GM10266 (cell line): ENCODE measurements around the gene MYO5B.

Source experiments
- DNase-seq: peaks from one replicate; pipeline ENCODE4 v3.0.0; 2012; ENCODE audit errors: extremely low spot score
- TF ChIP-seq, protein P1 (sequence below): IDR thresholded peaks from 2 replicates; pipeline ENCODE4 v1.5.1; 2012; ENCODE audit warnings: mild to moderate bottlenecking, low read depth; ENCODE audit not compliant: control insufficient read depth, insufficient read depth; ENCODE audit errors: missing control alignments

The MYO5B gene

DNA sequence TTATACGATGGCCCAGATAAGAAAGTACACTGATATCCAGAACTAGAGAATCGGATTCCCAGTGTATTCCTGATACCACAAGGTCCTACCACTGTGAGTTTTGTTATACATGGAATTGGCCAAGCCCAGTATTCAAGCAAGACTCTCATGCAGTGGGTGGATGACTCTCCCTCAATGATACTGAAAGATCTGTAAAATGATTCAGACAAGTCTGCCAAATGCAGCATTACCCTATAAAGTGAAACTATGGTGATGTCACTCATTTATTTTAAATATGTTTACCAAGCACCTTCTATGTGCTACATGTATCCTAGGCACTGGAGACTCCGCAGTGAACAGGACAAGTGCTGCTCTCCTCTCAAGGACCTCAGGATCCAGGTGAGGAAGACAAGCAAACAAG, 22.6 kb downstream of the MYO5B start:
- no peak for DNase-seq
- TF ChIP-seq, protein P1, sequence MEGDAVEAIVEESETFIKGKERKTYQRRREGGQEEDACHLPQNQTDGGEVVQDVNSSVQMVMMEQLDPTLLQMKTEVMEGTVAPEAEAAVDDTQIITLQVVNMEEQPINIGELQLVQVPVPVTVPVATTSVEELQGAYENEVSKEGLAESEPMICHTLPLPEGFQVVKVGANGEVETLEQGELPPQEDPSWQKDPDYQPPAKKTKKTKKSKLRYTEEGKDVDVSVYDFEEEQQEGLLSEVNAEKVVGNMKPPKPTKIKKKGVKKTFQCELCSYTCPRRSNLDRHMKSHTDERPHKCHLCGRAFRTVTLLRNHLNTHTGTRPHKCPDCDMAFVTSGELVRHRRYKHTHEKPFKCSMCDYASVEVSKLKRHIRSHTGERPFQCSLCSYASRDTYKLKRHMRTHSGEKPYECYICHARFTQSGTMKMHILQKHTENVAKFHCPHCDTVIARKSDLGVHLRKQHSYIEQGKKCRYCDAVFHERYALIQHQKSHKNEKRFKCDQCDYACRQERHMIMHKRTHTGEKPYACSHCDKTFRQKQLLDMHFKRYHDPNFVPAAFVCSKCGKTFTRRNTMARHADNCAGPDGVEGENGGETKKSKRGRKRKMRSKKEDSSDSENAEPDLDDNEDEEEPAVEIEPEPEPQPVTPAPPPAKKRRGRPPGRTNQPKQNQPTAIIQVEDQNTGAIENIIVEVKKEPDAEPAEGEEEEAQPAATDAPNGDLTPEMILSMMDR: no peak

DNA sequence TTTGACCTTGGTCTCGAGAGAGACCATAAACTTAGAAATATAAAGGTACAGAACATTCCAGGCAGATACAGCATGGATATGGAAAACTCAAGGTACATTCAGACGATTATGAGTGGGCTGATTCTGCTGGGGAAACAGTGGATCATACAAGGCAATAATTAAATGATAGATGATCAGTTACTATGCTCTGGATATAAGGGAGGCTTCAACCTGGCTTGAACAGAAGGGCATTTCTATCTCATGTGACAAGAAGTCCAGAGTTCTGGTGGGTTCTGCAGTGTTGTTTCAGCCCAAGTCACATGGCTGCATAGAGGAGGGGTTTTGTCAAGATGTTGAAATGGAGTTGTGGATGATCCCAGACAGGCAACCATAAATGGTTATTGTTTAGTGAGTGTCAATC, 23.5 kb downstream of the MYO5B start:
- TF ChIP-seq, protein P1: no peak
- no peak for DNase-seq

DNA sequence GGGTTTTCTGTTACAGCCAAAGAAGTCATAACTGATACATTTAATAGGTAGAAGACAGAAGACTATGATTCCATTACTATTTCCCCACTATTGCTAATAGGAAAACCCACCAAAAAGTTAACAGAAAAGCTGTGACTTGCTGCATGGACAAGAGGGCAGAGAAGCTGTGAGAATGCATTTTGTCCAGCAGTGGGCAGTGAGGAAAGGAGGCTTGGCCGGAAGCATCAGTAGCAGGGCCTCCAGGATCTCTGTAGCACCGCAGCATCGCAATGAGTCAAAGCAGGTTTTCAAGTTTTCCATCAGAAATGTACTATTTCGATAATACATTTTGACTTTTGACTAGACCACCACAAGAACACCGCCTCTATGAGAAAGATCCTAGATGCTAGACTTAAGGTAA, 24.9 kb downstream of the MYO5B start:
- DNase-seq: no peak
- TF ChIP-seq, protein P1: no peak

DNA sequence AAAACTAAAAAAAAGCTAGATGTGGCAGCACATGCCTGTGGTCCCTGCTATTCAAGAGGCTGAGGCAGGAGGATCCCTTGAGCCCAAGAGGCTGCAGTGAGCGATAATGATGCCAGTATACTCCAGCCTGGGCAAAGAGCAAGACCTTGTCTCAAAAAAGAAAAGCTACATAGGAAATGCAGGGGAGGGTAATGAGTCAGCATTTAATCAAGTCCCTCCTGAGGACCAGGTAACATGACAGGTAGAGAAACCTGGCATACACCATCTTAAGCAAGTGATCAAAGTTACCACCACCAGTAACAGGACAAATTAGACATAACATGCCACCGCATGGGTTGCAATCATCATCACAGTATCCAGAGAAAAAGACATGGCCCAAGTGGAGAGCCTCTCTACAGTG, 25.8 kb downstream of the MYO5B start:
- TF ChIP-seq, protein P1: no peak
- no peak for DNase-seq

DNA sequence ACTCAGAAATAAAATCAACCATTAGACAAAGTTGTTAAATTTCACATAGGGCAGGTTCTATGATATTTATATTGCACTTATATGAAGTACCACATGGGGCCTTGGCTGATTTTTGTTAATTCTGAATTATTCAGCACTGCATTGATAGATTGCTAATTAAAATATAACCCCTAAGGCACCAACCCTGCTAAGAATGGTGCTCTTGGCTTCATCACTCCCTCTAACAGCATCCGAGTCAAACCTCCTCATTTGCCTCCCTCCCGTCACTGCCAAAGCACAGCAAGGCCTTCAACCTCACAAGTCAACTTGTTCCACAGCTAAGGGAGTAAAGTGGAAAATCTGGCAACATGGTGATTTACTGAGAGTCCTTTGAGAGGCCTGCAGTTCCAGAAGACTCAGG, 27.0 kb downstream of the MYO5B start:
- DNase-seq: no peak
- TF ChIP-seq, protein P1: no peak

DNA sequence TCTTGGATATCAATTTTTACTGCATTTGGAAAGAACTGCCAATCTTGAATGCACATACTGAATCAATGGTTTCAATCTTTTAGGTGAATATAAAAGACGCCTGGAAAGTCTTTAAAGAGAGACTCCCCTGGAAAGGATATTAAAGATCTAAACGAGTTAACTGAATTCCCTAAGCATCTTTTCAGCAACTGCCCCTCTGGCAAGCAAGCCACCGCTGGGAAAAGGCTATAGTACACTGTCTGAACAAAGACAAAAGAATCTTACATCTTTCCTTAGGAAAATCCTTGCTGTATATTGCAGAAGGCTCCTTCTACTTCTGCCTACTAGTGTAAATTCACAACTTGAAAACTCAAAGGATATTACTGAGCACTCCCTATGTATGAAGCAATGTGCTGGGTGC, 28.0 kb downstream of the MYO5B start:
- no peak for DNase-seq
- TF ChIP-seq, protein P1: no peak

DNA sequence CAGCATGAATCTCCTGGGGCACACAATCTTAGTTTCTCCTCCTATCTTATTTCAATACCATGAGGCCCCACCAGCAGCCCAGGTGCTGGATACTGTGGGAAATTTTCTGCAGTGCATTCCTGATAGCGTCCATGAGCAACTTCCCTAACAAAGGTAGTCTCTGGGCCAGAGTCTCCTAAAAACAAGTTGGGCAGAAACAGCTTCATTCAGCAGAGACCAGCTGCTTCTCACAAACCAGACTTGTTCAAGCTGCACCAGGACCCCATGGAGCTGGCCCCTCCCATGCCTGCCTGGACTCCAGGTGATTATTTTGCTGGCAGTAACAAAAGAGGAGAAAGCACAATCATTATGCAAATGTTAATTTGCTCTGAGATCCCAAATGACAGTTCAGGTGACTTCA, 31.4 kb downstream of the MYO5B start:
- TF ChIP-seq, protein P1: no peak
- DNase-seq: no peak
